ENCODE results near the gene GNG7.

The GNG7 gene

GRCh38 chr19:2627855-2628254 lies 74.6 kb downstream of the GNG7 start:
- no peak overlapping the region for H2AFZ ChIP-seq (ENCODE audit: insufficient read depth, low read length, poor library complexity)
- WGBS (ENCODE audit: extremely low coverage, insufficient coverage, insufficient read length), result no CpG with 5 or more reads among the region's 7 CpGs

GRCh38 chr19:2627319-2627829 lies 75.1 kb downstream of the GNG7 start:
- no peak overlapping the region for H3K14ac ChIP-seq (ENCODE audit: low read length)

More at GRCh38 chr19:2627855-2628254, 74.6 kb downstream of the GNG7 start:
- H3K18ac ChIP-seq (ENCODE audit: low read length), result no peak overlapping the region
- peak; percentile 83 to 84 for DNase-seq
- H3K4me3 ChIP-seq (ENCODE audit: low read depth, low read length), result no peak overlapping the region
- peaks cover 3% of the 10 kb centered on the region for H3K9me3 ChIP-seq (ENCODE audit: insufficient read depth, low read depth, low read length)
- H4K91ac ChIP-seq (ENCODE audit: low read depth, low read length), result no peak overlapping the region
- H4K8ac ChIP-seq (ENCODE audit: low read depth, low read length), result no peak overlapping the region
- peaks cover 3% of the 10 kb centered on the region for H3K27me3 ChIP-seq (ENCODE audit: insufficient read depth, low read length)
- H2AK5ac ChIP-seq (ENCODE audit: low read length), result no peak overlapping the region
- H3K23ac ChIP-seq (ENCODE audit: low read length), result no peak overlapping the region
- H3K9ac ChIP-seq (ENCODE audit: low read length), result no peak overlapping the region
- H3K36me3 ChIP-seq (ENCODE audit: control insufficient read depth in 1 of 2, insufficient read depth in 2 of 2, low read length in 2 of 2), result no peaks in the 10 kb centered on the region
- H3K27ac ChIP-seq (ENCODE audit: low read depth, low read length), result no peak overlapping the region
- H3K4me2 ChIP-seq (ENCODE audit: low read length), result no peak overlapping the region
- H3K4ac ChIP-seq (ENCODE audit: low read depth, low read length), result no peak overlapping the region
- no peak overlapping the region for H2BK5ac ChIP-seq (ENCODE audit: low read depth, low read length, poor library complexity)
- no peaks in the 10 kb centered on the region for H3K79me2 ChIP-seq (ENCODE audit: control insufficient read depth, insufficient read depth, low read length, poor library complexity)
- no peak overlapping the region for H3K14ac ChIP-seq (ENCODE audit: low read length)
- H3K79me1 ChIP-seq (ENCODE audit: low read length), result no peaks in the 10 kb centered on the region
- H2BK120ac ChIP-seq (ENCODE audit: insufficient read depth, low read length, poor library complexity), result no peak overlapping the region
- H2BK12ac ChIP-seq (ENCODE audit: low read length), result no peak overlapping the region
- peaks cover 0 to 8% of the 10 kb centered on the region in 2 experiments for H3K4me1 ChIP-seq (ENCODE audit: control insufficient read depth in 1 of 2, insufficient read depth in 2 of 2, low read length in 2 of 2)
- H4K12ac ChIP-seq (ENCODE audit: low read depth, low read length), result no peak overlapping the region

DNA sequence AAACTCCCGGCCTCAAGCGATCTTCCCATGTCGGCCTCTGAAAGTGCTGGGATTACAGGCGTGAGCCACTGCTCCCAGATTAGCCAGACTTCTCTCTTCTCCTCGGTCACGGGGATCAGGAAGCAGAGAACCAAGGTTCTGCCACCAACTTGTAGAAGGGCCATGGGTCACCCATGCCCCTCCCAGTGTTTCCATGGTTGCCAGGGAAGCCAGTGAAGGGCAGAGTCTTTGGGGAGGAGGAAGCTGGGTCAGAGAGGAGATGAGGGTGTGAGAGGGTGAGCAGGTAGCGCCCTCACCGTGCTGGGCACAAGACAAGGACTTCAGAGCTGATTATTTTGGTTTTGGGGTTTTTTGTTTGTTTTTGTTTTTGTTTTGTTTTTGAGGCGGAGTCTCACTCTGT lies 77.1 kb downstream of the GNG7 start:
- Histone ChIP-seq H3K9me3 (ENCODE audit: insufficient read depth, low read depth, low read length) (peaks cover 2% of the 10 kb centered on the region), H2BK120ac (ENCODE audit: insufficient read depth, low read length, poor library complexity) (no peak overlapping the region), H2BK12ac (ENCODE audit: low read length) (no peak overlapping the region), H3K4ac (ENCODE audit: low read depth, low read length) (no peak overlapping the region), H4K12ac (ENCODE audit: low read depth, low read length) (no peak overlapping the region), H3K27ac (ENCODE audit: low read depth, low read length) (no peak overlapping the region), H3K14ac (ENCODE audit: low read length) (no peak overlapping the region), H4K91ac (ENCODE audit: low read depth, low read length) (no peak overlapping the region), H3K79me2 (ENCODE audit: control insufficient read depth, insufficient read depth, low read length, poor library complexity) (no peaks in the 10 kb centered on the region), H3K4me1 (ENCODE audit: control insufficient read depth in 1 of 2, insufficient read depth in 2 of 2, low read length in 2 of 2) (peaks cover 0 to 8% of the 10 kb centered on the region in 2 experiments), H3K18ac (ENCODE audit: low read length) (no peak overlapping the region), H3K36me3 (ENCODE audit: control insufficient read depth in 1 of 2, insufficient read depth in 2 of 2, low read length in 2 of 2) (no peaks in the 10 kb centered on the region), H3K23ac (ENCODE audit: low read length) (no peak overlapping the region), H3K4me2 (ENCODE audit: low read length) (no peak overlapping the region), H4K8ac (ENCODE audit: low read depth, low read length) (no peak overlapping the region), H2AK5ac (ENCODE audit: low read length) (no peak overlapping the region), H3K9ac (ENCODE audit: low read length) (no peak overlapping the region), H3K27me3 (ENCODE audit: insufficient read depth, low read length) (peaks cover 3% of the 10 kb centered on the region), H2BK5ac (ENCODE audit: low read depth, low read length, poor library complexity) (no peak overlapping the region), H2AFZ (ENCODE audit: insufficient read depth, low read length, poor library complexity) (no peak overlapping the region), H3K79me1 (ENCODE audit: low read length) (no peaks in the 10 kb centered on the region), H3K4me3 (ENCODE audit: low read depth, low read length) (no peak overlapping the region)
- WGBS (ENCODE audit: extremely low coverage, insufficient coverage, insufficient read length), result no CpG with 5 or more reads among the region's 9 CpGs
- no peak for DNase-seq

More at GRCh38 chr19:2627319-2627829, 75.1 kb downstream of the GNG7 start:
- WGBS (ENCODE audit: extremely low coverage, insufficient coverage, insufficient read length), result no CpG with 5 or more reads among the region's 17 CpGs
- peaks cover 3% of the 10 kb centered on the region for H3K27me3 ChIP-seq (ENCODE audit: insufficient read depth, low read length)
- no peak overlapping the region for H2BK12ac ChIP-seq (ENCODE audit: low read length)
- no peak overlapping the region for H4K12ac ChIP-seq (ENCODE audit: low read depth, low read length)
- no peak overlapping the region for H3K18ac ChIP-seq (ENCODE audit: low read length)
- no peaks in the 10 kb centered on the region for H3K36me3 ChIP-seq (ENCODE audit: control insufficient read depth in 1 of 2, insufficient read depth in 2 of 2, low read length in 2 of 2)
- no peak overlapping the region for H4K8ac ChIP-seq (ENCODE audit: low read depth, low read length)
- H3K79me2 ChIP-seq (ENCODE audit: control insufficient read depth, insufficient read depth, low read length, poor library complexity), result no peaks in the 10 kb centered on the region
- no peak overlapping the region for H3K4me2 ChIP-seq (ENCODE audit: low read length)
- peaks cover 3% of the 10 kb centered on the region for H3K9me3 ChIP-seq (ENCODE audit: insufficient read depth, low read depth, low read length)
- no peak overlapping the region for H2BK120ac ChIP-seq (ENCODE audit: insufficient read depth, low read length, poor library complexity)
- H3K4ac ChIP-seq (ENCODE audit: low read depth, low read length), result no peak overlapping the region
- no peak overlapping the region for H3K9ac ChIP-seq (ENCODE audit: low read length)
- no peak overlapping the region for H2AFZ ChIP-seq (ENCODE audit: insufficient read depth, low read length, poor library complexity)
- H3K79me1 ChIP-seq (ENCODE audit: low read length), result no peaks in the 10 kb centered on the region
- peaks cover 0 to 8% of the 10 kb centered on the region in 2 experiments for H3K4me1 ChIP-seq (ENCODE audit: control insufficient read depth in 1 of 2, insufficient read depth in 2 of 2, low read length in 2 of 2)
- H3K23ac ChIP-seq (ENCODE audit: low read length), result no peak overlapping the region
- no peak overlapping the region for H3K4me3 ChIP-seq (ENCODE audit: low read depth, low read length)
- peak; percentile 98 to 99 for DNase-seq
- H3K27ac ChIP-seq (ENCODE audit: low read depth, low read length), result no peak overlapping the region
- H2AK5ac ChIP-seq (ENCODE audit: low read length), result no peak overlapping the region
- no peak overlapping the region for H4K91ac ChIP-seq (ENCODE audit: low read depth, low read length)
- H2BK5ac ChIP-seq (ENCODE audit: low read depth, low read length, poor library complexity), result no peak overlapping the region

DNA sequence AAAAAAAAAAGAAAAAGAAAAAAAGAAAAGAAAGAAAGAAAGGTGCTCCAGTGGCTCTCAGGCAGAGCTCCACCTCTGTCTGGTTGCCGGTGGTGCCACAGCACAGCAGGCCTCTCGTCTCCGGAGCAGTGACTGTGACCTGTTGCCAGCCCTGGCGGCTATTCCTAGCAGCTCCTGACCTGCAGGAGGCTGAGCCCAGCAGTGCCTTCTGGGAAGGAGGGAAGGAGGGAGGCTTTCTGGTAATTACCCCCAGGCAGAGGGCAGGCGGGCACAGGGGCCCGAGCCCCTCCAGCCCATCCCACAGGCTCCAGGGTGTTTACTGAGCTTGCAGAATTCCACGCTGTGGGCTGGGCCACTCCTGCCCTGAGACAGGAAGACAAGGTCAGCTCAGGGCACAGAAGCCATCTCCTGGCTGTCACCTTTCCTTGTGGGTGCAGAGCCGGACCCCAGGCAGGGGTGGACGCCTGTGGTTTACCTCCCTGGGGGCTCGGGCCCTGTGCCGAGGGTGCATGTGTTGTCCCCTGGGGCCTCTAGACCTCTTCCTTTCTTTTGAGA lies 77.9 kb downstream of the GNG7 start:
- Histone ChIP-seq H3K79me2 (ENCODE audit: control insufficient read depth, insufficient read depth, low read length, poor library complexity) (no peaks in the 10 kb centered on the region), H2AK5ac (ENCODE audit: low read length) (no peak overlapping the region), H3K23ac (ENCODE audit: low read length) (no peak overlapping the region), H2BK120ac (ENCODE audit: insufficient read depth, low read length, poor library complexity) (no peak overlapping the region), H3K27me3 (ENCODE audit: insufficient read depth, low read length) (peaks cover 3% of the 10 kb centered on the region), H3K9ac (ENCODE audit: low read length) (no peak overlapping the region), H3K4me3 (ENCODE audit: low read depth, low read length) (no peak overlapping the region), H4K12ac (ENCODE audit: low read depth, low read length) (no peak overlapping the region), H3K14ac (ENCODE audit: low read length) (no peak overlapping the region), H2BK12ac (ENCODE audit: low read length) (no peak overlapping the region), H4K91ac (ENCODE audit: low read depth, low read length) (no peak overlapping the region), H4K8ac (ENCODE audit: low read depth, low read length) (no peak overlapping the region), H3K4ac (ENCODE audit: low read depth, low read length) (no peak overlapping the region), H2AFZ (ENCODE audit: insufficient read depth, low read length, poor library complexity) (no peak overlapping the region), H3K36me3 (ENCODE audit: control insufficient read depth in 1 of 2, insufficient read depth in 2 of 2, low read length in 2 of 2) (no peaks in the 10 kb centered on the region), H3K18ac (ENCODE audit: low read length) (no peak overlapping the region), H3K9me3 (ENCODE audit: insufficient read depth, low read depth, low read length) (no peaks in the 10 kb centered on the region), H3K27ac (ENCODE audit: low read depth, low read length) (no peak overlapping the region), H3K4me2 (ENCODE audit: low read length) (no peak overlapping the region), H3K4me1 (ENCODE audit: control insufficient read depth in 1 of 2, insufficient read depth in 2 of 2, low read length in 2 of 2) (peaks cover 0 to 8% of the 10 kb centered on the region in 2 experiments), H3K79me1 (ENCODE audit: low read length) (no peaks in the 10 kb centered on the region), H2BK5ac (ENCODE audit: low read depth, low read length, poor library complexity) (no peak overlapping the region)
- DNase-seq, result peak; percentile 70 to 72
- WGBS (ENCODE audit: extremely low coverage, insufficient coverage, insufficient read length), result no CpG with 5 or more reads among the region's 11 CpGs
